ENCODE data around the gene LYRM4. TPM values are rescaled to one million over a fixed set of nuclear protein-coding genes. Genes with fewer than 3 reads are reported as not detected.

LYRM4 gene
- total RNA-seq, 1 donor from 2014 or later = 39.3 TPM

GRCh38 chr6:5139828-5140771 lies 120.7 kb downstream of the LYRM4 start:
- no peak for DNase-seq (ENCODE audit: low read depth, low spot score)
- no peak overlapping the region for H3K27ac Mint-ChIP-seq (ENCODE audit: unreplicated experiment)
- H3K36me3 Mint-ChIP-seq (ENCODE audit: low read depth) = peaks cover 5% of the 10 kb centered on the region
- H3K4me3 Mint-ChIP-seq = no peak overlapping the region
- peaks cover 3% of the 10 kb centered on the region for H3K9me3 Mint-ChIP-seq
- H3K4me1 Mint-ChIP-seq = peaks cover 14% of the 10 kb centered on the region
- H3K27me3 Mint-ChIP-seq (ENCODE audit: low read depth) = no peaks in the 10 kb centered on the region
- TF ChIP-seq, protein P1, sequence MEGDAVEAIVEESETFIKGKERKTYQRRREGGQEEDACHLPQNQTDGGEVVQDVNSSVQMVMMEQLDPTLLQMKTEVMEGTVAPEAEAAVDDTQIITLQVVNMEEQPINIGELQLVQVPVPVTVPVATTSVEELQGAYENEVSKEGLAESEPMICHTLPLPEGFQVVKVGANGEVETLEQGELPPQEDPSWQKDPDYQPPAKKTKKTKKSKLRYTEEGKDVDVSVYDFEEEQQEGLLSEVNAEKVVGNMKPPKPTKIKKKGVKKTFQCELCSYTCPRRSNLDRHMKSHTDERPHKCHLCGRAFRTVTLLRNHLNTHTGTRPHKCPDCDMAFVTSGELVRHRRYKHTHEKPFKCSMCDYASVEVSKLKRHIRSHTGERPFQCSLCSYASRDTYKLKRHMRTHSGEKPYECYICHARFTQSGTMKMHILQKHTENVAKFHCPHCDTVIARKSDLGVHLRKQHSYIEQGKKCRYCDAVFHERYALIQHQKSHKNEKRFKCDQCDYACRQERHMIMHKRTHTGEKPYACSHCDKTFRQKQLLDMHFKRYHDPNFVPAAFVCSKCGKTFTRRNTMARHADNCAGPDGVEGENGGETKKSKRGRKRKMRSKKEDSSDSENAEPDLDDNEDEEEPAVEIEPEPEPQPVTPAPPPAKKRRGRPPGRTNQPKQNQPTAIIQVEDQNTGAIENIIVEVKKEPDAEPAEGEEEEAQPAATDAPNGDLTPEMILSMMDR (conservative IDR thresholded peaks at IDR 0.05) = no peak

- Mint-ChIP-seq H3K4me3 (no peak overlapping the region), H3K9me3 (peaks cover 3% of the 10 kb centered on the region), H3K36me3 (ENCODE audit: low read depth) (peaks cover 7% of the 10 kb centered on the region), H3K27ac (ENCODE audit: unreplicated experiment) (no peak overlapping the region), H3K27me3 (ENCODE audit: low read depth) (no peaks in the 10 kb centered on the region), H3K4me1 (peaks cover 14% of the 10 kb centered on the region)
- no peak for DNase-seq (ENCODE audit: low read depth, low spot score)
- TF ChIP-seq, protein P1 (conservative IDR thresholded peaks at IDR 0.05) = no peak
These were observed 121.5 kb downstream of the LYRM4 start for GRCh38 chr6:5138995-5139827.

- no peak for DNase-seq (ENCODE audit: low read depth, low spot score)
- H3K9me3 Mint-ChIP-seq = peaks cover 3% of the 10 kb centered on the region
- H3K4me3 Mint-ChIP-seq = no peak overlapping the region
- TF ChIP-seq, protein P1 (conservative IDR thresholded peaks at IDR 0.05) = no peak
- H3K27ac Mint-ChIP-seq (ENCODE audit: unreplicated experiment) = no peak overlapping the region
- H3K27me3 Mint-ChIP-seq (ENCODE audit: low read depth) = no peaks in the 10 kb centered on the region
- H3K4me1 Mint-ChIP-seq = peaks cover 23% of the 10 kb centered on the region
- peaks cover 13% of the 10 kb centered on the region for H3K36me3 Mint-ChIP-seq (ENCODE audit: low read depth)
These were observed 123.9 kb downstream of the LYRM4 start for GRCh38 chr6:5136851-5137250.

- H3K27ac Mint-ChIP-seq (ENCODE audit: unreplicated experiment) = no peak overlapping the region
- no peaks in the 10 kb centered on the region for H3K27me3 Mint-ChIP-seq (ENCODE audit: low read depth)
- peaks cover 3% of the 10 kb centered on the region for H3K9me3 Mint-ChIP-seq
- peaks cover 13% of the 10 kb centered on the region for H3K36me3 Mint-ChIP-seq (ENCODE audit: low read depth)
- TF ChIP-seq, protein P1 (conservative IDR thresholded peaks at IDR 0.05) = peak; percentile 61
- H3K4me1 Mint-ChIP-seq = peaks cover 32% of the 10 kb centered on the region
- no peak overlapping the region for H3K4me3 Mint-ChIP-seq
- DNase-seq (ENCODE audit: low read depth, low spot score) = peak; percentile 28
These were observed 124.9 kb downstream of the LYRM4 start for GRCh38 chr6:5135788-5136376.

- no peak for DNase-seq (ENCODE audit: low read depth, low spot score)
- no peak overlapping the region for H3K4me3 Mint-ChIP-seq
- no peak overlapping the region for H3K27ac Mint-ChIP-seq (ENCODE audit: unreplicated experiment)
- peaks cover 31% of the 10 kb centered on the region for H3K4me1 Mint-ChIP-seq
- H3K36me3 Mint-ChIP-seq (ENCODE audit: low read depth) = peaks cover 13% of the 10 kb centered on the region
- H3K9me3 Mint-ChIP-seq = peaks cover 3% of the 10 kb centered on the region
- TF ChIP-seq, protein P1 (conservative IDR thresholded peaks at IDR 0.05) = no peak
- H3K27me3 Mint-ChIP-seq (ENCODE audit: low read depth) = no peaks in the 10 kb centered on the region
These were observed 126.8 kb downstream of the LYRM4 start for GRCh38 chr6:5133943-5134342.

Data from neural crest cell (in vitro differentiated cells).